ENCODE data around the gene NR1H3. TPM values are rescaled to one million over a fixed set of nuclear protein-coding genes. Genes with fewer than 3 reads are reported as not detected.

NR1H3 gene
- total and polyA plus RNA-seq, 10 of the 15 experiments (the other 5 are each of a cell fraction or from before 2014, with no cell fraction given) = 2.6 to 8.9 (median 4.5) TPM

DNA sequence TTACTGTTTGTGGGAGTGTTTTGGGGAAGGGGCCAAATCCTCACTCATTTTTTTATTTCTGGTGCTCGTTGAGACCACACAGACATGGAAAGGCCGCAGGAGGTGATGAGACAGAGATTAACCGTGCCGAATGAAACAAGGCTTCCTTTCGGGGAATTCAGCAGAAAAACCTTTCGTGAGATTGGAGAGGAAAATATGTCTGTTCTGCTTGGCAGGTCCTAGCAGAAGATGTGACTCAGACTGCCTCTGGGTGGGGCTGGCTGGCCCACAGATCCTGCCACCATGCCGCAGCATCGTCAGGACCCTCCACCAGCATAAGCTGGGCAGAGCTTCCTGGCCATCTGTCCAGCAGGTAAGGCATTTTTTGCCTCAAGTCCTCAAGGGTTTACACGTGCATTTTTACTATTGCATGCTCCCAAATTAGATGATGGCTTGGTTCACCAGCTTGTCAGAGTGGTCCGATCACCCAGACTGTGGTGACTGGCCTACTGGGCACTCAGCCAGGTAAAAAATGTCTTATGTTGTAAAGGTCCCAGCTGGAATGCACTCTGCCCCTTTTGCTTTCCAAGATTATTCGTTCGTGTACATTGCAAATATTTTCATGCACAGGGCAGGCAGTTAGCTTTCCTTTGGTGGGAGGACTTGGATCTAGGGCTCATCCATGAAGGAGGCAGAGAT, 41.5 kb upstream of the NR1H3 start:
- ChIA-PET CTCF (interaction anchor here (0.5 to 6.0 kb wide), 14 partner anchors 12 to 499 kb away, joined by 3 to 36 read pairs (median 6); partner anchors contain the start of genes ACP2, AGBL2 and NR1H3), SMC1A (ENCODE audit: uncharacterized antibody, unreplicated experiment) (interaction anchor here (0.7 to 3.5 kb wide), 6 partner anchors 8 to 55 kb away, joined by 3 to 36 read pairs (median 6); partner anchors contain the start of gene ACP2), RAD21 (ENCODE audit: unreplicated experiment) (interaction anchor here (0.7 to 4.0 kb wide), 4 partner anchors 10 to 238 kb away, joined by 3 to 65 read pairs (median 5); partner anchors contain the start of gene ACP2), POLR2A (interaction anchor here (0.9 to 3.4 kb wide), 8 partner anchors 17 to 193 kb away, joined by 3 to 63 read pairs (median 4); partner anchors contain the start of genes ACP2, SLC39A13 and SPI1)
- in situ Hi-C loops (cut with MboI) (no loop called here), intact Hi-C loops (cut with micrococcal nuclease; ENCODE audit: unreplicated experiment) (no loop called here)
- Histone ChIP-seq H3K36me3 (ENCODE audit: control insufficient read depth in 2 of 2, insufficient read depth in 2 of 2, low read length in 1 of 2) (no peaks in the 10 kb centered on the region; a peak in 2 of 4 replicates), H3K4me2 (ENCODE audit: control insufficient read depth, insufficient read depth) (peak overlapping the region; percentile 95), H3K27me3 (replicated peaks in 1 of 2; ENCODE audit: control insufficient read depth in 2 of 2, insufficient read depth in 2 of 2, low read length in 1 of 2) (no peaks in the 10 kb centered on the region), H4K20me1 (ENCODE audit: control insufficient read depth, insufficient read depth) (no peaks in the 10 kb centered on the region), H3K4me3 (peak overlapping the region; percentile 92), H3K9me3 (replicated peaks; ENCODE audit: control insufficient read depth, insufficient read depth, low read length) (no peaks in the 10 kb centered on the region), H2AFZ (ENCODE audit: control insufficient read depth, low read depth, low read length) (no peak overlapping the region; the same call in 1 of the 2 replicates), H3K79me2 (ENCODE audit: control insufficient read depth, insufficient read depth, low read length) (peaks cover 43% of the 10 kb centered on the region), H3K27ac (ENCODE audit: control insufficient read depth, insufficient read depth) (peak overlapping the region; percentile 99), H3K9ac (ENCODE audit: control insufficient read depth, insufficient read depth, low read length) (peak overlapping the region; percentile 94), H3K4me1 (ENCODE audit: control insufficient read depth, insufficient read depth, low read length) (peaks cover 9% of the 10 kb centered on the region)
- no TSS peak for BruUV-seq (replicated peaks)
- DNase-seq (ENCODE audit: low read depth, low spot score) = peak; percentile 30
- ATAC-seq = peak; percentile 50
- peak; percentile 18 for FAIRE-seq
- 9% methylated on average over 11 of the region's 12 CpGs for WGBS (ENCODE audit: insufficient coverage, insufficient replicate concordance, low lambda C conversion rate, missing lambda C conversion rate)
- TF ChIP-seq PML (IDR thresholded peaks at IDR 0.05; ENCODE audit: low read length) (0 out of 2 replicates have a peak, but pooled peaks have one; percentile 6), DPF2 (IDR thresholded peaks at IDR 0.05) (peak; percentile 45; the same call in 1 of the 2 replicates), ZNF384 (IDR thresholded peaks at IDR 0.05; ENCODE audit: borderline replicate concordance, low read depth, low read length) (no peak), PAX5 (IDR thresholded peaks at IDR 0.05; ENCODE audit: borderline replicate concordance, low read depth, low read length) (peak; percentile 21; the same call in 1 of the 2 replicates), WRNIP1 (IDR thresholded peaks at IDR 0.05; ENCODE audit: borderline replicate concordance, low read depth, low read length) (0 out of 2 replicates have a peak, but pooled peaks have one; percentile 44), TCF12 (IDR thresholded peaks at IDR 0.05; ENCODE audit: low read depth, low read length) (0 out of 2 replicates have a peak, but pooled peaks have one; percentile 7), NR2C1 (IDR thresholded peaks at IDR 0.05) (no peak), HDAC6 (IDR thresholded peaks at IDR 0.05; ENCODE audit: unreplicated experiment) (no peak), POLR2AphosphoS2 (IDR thresholded peaks at IDR 0.05; ENCODE audit: low read depth, low read length) (no peak), MXI1 (IDR thresholded peaks at IDR 0.05; ENCODE audit: low read depth, low read length) (peak; percentile 56; the same call in 1 of the 2 replicates), ZZZ3 (IDR thresholded peaks at IDR 0.05; ENCODE audit: control insufficient read depth, insufficient read length, low read depth) (no peak), NBN (IDR thresholded peaks at IDR 0.05) (0 out of 2 replicates have a peak, but pooled peaks have one; percentile 30), YY1 (IDR thresholded peaks at IDR 0.05; ENCODE audit: low read depth, low read length) (peak; percentile 73; the same call in 1 of the 2 replicates), SMARCA5 (IDR thresholded peaks at IDR 0.05) (peak; percentile 48; the same call in 1 of the 2 replicates), IRF4 (IDR thresholded peaks at IDR 0.05; ENCODE audit: low read depth, low read length) (no peak), EP300 (IDR thresholded peaks at IDR 0.05; ENCODE audit: borderline replicate concordance in 1 of 2, control insufficient read depth in 1 of 2, low read depth in 2 of 2, low read length in 2 of 2) (peak in 1 of 2 experiments; percentile 17; a peak in 1 of 4 replicates), HDGF (IDR thresholded peaks at IDR 0.05) (0 out of 2 replicates have a peak, but pooled peaks have one; percentile 42), IKZF1 (conservative IDR thresholded peaks at IDR 0.05) (0 out of 2 replicates have a peak, but pooled peaks have one; percentile 21), SMC3 (IDR thresholded peaks at IDR 0.05; ENCODE audit: borderline replicate concordance, low read length) (peak; percentile 23; the same call in 1 of the 2 replicates)
- TF ChIP-seq, protein P1, sequence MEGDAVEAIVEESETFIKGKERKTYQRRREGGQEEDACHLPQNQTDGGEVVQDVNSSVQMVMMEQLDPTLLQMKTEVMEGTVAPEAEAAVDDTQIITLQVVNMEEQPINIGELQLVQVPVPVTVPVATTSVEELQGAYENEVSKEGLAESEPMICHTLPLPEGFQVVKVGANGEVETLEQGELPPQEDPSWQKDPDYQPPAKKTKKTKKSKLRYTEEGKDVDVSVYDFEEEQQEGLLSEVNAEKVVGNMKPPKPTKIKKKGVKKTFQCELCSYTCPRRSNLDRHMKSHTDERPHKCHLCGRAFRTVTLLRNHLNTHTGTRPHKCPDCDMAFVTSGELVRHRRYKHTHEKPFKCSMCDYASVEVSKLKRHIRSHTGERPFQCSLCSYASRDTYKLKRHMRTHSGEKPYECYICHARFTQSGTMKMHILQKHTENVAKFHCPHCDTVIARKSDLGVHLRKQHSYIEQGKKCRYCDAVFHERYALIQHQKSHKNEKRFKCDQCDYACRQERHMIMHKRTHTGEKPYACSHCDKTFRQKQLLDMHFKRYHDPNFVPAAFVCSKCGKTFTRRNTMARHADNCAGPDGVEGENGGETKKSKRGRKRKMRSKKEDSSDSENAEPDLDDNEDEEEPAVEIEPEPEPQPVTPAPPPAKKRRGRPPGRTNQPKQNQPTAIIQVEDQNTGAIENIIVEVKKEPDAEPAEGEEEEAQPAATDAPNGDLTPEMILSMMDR (IDR thresholded peaks at IDR 0.05 in 2 of 3, conservative IDR thresholded peaks at IDR 0.05 in 1 of 3; ENCODE audit: control insufficient read depth in 2 of 3, extremely low read depth in 1 of 3, insufficient read depth in 1 of 3, low read depth in 3 of 3, low read length in 3 of 3) = peak; percentile 19 to 41 (median 35); a peak in 4 of 6 replicates
- TF ChIP-seq, protein P2, sequence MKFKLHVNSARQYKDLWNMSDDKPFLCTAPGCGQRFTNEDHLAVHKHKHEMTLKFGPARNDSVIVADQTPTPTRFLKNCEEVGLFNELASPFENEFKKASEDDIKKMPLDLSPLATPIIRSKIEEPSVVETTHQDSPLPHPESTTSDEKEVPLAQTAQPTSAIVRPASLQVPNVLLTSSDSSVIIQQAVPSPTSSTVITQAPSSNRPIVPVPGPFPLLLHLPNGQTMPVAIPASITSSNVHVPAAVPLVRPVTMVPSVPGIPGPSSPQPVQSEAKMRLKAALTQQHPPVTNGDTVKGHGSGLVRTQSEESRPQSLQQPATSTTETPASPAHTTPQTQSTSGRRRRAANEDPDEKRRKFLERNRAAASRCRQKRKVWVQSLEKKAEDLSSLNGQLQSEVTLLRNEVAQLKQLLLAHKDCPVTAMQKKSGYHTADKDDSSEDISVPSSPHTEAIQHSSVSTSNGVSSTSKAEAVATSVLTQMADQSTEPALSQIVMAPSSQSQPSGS (IDR thresholded peaks at IDR 0.05; ENCODE audit: low read length) = no peak

All from GM12878 (cell line).